NCI-H1105 (cell line): ENCODE results near the gene IL1RAPL2.
A peak's percentile ranks its signal among the peaks of the same experiment; 100 is the strongest.
"Not testable (repeated sequence)": the region's sequence is repeated elsewhere in the genome, so short reads cannot be mapped to it uniquely, and the experiment has no call there.

Experiments
- DNase-seq: peaks from one replicate; lab custom pipeline; 2025; lab: John Stamatoyannopoulos, UW

Gene IL1RAPL2

GRCh38 chrX:104565791-104566680 is at the start of gene IL1RAPL2:
TSS of gene IL1RAPL2 (plus strand) at chrX:104566199.
- DNase-seq: peak; percentile 21

DNA sequence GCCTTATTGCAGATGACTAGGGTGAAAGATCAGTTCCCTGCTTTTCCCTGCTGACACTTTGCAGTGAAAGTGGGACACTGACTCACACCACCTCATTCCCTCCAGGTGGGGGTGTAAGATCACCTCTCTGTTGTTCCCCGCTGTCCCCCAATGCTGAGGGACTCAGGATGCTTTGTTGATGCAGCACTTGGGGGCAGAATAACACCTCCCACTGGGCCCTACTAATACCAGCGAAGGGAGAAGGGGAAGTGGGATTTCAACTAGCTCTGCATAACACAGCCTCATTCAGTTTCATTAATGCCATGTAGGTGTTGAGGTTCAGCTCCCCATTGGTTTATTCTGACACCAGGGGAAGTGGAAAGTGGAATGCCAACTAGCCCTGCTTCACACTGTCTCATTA is 43.6 kb upstream of the IL1RAPL2 start:
- no peak for DNase-seq

DNA sequence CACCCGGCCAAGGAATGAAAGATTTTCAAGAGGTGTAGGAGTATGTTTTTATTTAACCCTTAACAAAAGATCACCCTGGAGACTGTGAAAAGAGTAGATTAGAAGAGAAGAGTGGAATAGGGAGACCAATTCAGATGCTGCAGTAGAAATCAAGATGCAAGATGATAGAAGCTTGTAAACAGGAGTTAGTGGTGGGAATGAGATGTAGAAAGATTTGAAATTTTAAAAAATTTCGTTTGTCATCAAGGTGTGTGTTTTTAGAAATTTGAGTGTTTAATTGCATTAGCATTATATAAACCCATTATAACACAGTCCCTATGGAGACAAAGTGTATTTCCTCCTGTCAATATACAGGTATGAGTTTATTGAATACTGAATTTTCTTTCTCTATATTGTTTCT is 42.1 kb upstream of the IL1RAPL2 start:
- no peak for DNase-seq

- DNase-seq: no peak
These were observed 26.9 kb upstream of the IL1RAPL2 start for GRCh38 chrX:104539081-104539480.

GRCh38 chrX:104542447-104542846 is 23.6 kb upstream of the IL1RAPL2 start:
- not testable (repeated sequence) for DNase-seq

GRCh38 chrX:104564335-104564734 is 1.7 kb upstream of the IL1RAPL2 start:
- no peak for DNase-seq

- no peak for DNase-seq
These were observed 887 bp upstream of the IL1RAPL2 start for GRCh38 chrX:104564921-104565703.

GRCh38 chrX:104566681-104567501 is 892 bp downstream of the IL1RAPL2 start:
- DNase-seq: no peak

- no peak for DNase-seq
These were observed 1.5 kb downstream of the IL1RAPL2 start for GRCh38 chrX:104567506-104567905.

- no peak for DNase-seq
These were observed 2.4 kb downstream of the IL1RAPL2 start for GRCh38 chrX:104568304-104568915.

GRCh38 chrX:104618106-104618895 is 52.3 kb downstream of the IL1RAPL2 start:
- DNase-seq: no peak

- DNase-seq: no peak
These were observed 55.8 kb downstream of the IL1RAPL2 start for GRCh38 chrX:104621781-104622180.

GRCh38 chrX:104641176-104641575 is 75.2 kb downstream of the IL1RAPL2 start:
- no peak for DNase-seq

- no peak for DNase-seq
These were observed 81.1 kb downstream of the IL1RAPL2 start for GRCh38 chrX:104647084-104647483.

DNA sequence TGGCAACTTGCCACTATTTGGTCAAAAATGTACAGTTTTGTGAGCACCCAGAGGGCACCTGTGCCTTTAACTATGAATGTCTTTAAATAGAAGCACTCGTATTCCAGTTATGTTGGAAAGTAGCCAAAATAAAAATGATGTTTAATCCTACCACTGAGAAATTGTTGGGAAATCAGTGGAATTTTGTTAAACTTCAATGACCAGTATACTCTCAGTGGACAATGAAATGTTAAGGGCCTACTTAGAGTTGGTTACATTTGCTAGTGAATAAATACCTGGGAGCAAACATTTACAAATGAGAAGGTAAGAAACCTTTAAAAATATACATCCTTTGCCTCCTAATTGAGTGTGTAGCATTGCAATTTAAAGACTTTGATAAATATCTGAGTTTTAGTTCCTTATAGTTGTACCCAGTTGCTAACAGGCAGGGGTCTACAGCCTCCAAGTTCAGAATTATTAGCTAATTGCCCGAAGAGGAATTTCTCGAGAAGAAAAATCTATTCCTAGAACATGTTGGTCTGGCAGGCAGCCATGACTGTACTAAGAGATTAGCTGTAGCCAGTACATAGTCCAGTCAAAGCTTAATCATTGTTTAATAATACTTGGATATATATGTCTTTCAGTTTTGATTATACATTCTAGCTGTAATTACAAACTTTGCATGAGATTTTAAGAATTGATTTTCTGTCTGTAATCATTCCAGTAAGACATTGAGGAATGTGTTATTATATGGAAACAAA is 93.2 kb downstream of the IL1RAPL2 start:
- DNase-seq: no peak

DNA sequence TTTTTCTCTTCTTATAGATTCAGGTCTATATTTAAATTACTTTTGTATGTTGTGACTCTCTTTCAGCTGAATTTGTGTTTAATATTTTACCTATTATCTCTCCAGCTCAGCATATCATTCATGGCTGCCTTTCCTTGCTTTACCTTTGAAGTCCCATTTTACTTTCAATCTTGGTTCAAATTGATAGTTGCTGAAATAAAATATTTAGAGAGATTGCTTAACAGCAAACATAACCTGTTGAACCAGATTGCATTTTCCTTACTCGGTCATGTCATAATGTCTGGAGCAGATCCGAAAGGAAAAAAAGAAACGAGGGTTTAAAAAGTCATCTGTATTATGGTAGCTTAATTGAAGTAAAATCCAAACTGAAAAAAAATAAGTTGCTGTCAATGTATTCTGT is 94.1 kb downstream of the IL1RAPL2 start:
- DNase-seq: no peak

GRCh38 chrX:104662694-104663093 is 96.7 kb downstream of the IL1RAPL2 start:
- no peak for DNase-seq

GRCh38 chrX:104665691-104666090 is 99.7 kb downstream of the IL1RAPL2 start:
- DNase-seq: no peak

DNA sequence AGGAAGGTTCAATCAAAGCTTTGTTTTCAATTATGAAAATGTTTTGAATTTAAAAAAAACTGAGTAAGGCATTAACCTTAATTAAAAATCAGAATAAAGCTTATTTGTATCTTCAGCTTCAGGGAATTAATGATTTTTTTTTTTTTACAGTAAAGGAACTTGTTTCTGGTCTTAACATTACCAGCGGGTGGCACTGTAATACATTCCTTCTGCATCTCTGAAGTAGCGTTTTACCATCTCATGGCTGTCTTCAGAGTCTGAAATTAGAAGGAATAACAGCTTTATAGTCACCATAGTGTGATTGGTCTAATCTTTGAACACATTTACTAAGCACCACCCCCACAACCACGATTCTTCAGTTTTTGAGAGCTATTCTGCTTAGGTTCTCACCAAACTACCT is 102.6 kb downstream of the IL1RAPL2 start:
- DNase-seq: no peak

- DNase-seq: no peak
These were observed 103.1 kb downstream of the IL1RAPL2 start for GRCh38 chrX:104669063-104669462.
